GM19025 (cell line): Measurements from ENCODE around the gene BRD4.

ENCODE experiments used
- ATAC-seq: cut with Tn5 transposase; IDR thresholded peaks from one replicate; pipeline ENCODE4 v1.9.1; 2021; ENCODE audit warnings: mild to moderate bottlenecking, low read depth, moderate library complexity; ENCODE audit not compliant: unreplicated experiment

Gene BRD4

GRCh38 chr19:15251749-15252397 is 80.5 kb downstream of the BRD4 start:
- ATAC-seq: no peak

- no peak for ATAC-seq
Observed at GRCh38 chr19:15251010-15251748, 81.2 kb downstream of the BRD4 start.

- no peak for ATAC-seq
Observed at GRCh38 chr19:15250640-15250993, 81.7 kb downstream of the BRD4 start.

DNA sequence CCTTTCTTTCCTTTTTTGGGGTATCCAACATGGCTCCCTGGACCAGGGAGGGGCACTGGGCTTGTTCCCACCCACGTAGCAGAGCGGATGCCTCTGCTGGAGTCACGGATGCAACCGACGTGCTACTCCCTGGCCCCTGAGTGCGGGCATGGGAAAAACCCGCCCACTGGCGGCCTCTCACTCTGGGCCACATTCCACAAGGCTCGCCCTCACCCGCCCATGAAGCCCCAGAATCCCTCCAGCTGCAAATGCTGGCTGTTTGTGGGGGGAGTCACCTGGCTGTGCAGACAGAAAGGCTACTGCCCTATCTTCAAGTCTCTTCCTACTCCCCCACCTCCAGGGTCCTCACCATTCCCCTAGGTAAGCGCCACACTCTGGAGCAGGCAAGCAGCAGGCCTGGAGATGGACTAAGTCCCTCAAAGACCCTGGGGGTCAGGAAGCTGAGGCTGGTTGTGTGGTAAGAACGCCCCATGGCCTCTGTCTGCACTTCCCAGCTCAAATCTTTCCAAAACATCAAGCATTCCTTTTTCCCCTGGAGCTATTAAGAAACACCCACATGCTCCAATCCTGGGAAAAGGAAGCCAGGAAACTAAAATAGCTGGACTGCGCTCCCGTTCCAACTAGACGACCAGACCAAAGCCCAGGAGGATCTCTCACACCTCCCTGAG is 82.2 kb downstream of the BRD4 start:
- no peak for ATAC-seq

- ATAC-seq: no peak
Observed at GRCh38 chr19:15249528-15249874, 82.8 kb downstream of the BRD4 start.

DNA sequence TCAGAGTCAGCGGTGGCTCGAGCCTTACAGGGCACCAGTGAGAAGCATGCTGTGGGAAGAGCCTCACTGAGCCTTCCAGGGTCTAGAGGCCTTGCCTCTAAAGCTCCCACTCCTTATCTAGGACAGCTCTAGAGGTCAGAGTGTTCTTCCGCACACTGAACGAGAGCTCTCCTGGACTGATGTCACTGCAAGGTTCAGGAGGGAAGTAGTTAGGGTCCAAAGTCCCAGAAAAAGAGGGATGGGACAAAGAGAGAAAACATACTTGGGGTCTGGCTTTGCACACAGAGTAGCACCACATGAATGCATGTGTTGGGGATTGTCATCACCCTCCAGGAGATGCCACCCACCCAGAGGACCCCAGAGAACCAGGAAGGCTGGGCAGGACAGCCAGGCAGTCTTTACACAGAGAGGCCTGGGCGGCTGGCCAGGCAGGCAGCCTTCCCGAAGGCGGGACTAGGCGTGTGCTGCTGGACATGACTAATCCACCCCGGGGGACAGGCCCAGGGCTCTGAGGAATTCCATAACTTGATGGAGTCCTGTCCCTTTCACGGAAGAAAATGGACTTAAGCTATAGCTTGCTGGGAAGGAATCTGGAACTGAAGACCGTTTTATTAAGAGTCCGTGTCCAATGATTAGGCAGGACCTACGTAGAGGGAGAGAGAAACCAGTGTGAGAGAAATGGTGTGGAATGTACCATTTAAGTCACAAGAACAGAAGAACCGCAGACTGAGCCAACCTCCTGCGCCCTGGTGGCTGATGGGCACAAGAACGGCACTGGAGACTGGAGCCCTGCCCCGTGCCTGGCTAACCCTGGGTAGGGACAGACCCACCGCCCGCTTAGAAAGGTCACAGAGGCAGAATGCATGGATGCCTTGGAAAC is 83.5 kb downstream of the BRD4 start:
- ATAC-seq: no peak

- ATAC-seq: no peak
Observed at GRCh38 chr19:15248106-15248505, 84.2 kb downstream of the BRD4 start.

- no peak for ATAC-seq
Observed at GRCh38 chr19:15247107-15248014, 85.0 kb downstream of the BRD4 start.

DNA sequence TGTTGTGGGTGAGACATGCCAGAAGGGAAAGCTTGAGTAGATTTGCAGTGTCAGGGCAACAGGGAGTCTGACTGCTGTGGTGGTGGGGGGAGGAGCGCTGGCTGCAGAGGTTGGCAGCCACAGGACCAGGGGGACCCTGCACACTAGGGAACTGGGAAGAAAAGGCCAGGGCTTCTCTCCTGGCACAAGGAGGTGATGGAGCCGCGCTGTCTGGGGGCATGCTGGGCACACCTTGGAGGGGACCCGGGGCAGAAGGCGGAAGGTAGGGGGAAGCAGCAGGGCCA is 86.2 kb downstream of the BRD4 start:
- ATAC-seq: no peak

- ATAC-seq: no peak
Observed at GRCh38 chr19:15245370-15246197, 86.8 kb downstream of the BRD4 start.

GRCh38 chr19:15244808-15245207 is 87.5 kb downstream of the BRD4 start:
- no peak for ATAC-seq

DNA sequence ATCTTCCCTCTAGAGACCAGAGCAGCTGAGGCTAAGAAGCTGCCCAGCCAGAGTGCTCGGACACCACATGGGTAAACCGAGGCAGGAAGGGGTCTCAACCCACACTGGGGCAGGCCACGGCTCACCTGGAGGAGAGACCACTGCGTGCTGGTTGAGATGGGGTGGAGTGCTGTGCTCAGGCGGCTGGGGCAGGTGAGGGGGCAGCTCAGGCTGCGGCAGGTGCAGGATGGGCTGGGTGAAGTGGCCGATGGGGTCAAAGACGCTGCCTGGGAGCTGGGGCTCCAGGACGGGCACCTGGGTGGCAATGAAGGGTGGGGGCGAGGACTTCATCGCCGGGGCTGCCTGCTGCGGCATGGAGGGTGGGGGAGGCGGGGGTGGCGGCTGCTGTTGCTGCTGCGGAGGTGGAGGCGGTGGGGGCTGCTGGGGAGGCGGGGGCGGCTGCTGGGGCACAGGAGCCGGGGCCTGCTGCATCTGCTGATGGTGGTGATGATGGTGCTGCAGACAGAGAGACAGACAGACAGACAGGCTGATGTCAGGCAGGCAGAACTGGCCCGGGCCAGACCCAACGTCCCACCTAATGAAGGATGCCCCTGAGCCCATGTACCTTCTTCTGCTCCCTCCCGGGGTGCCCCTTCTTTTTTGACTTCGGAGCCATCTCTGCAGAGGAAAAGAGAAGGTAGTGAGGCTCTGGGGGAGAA is 88.1 kb downstream of the BRD4 start:
- no peak for ATAC-seq

DNA sequence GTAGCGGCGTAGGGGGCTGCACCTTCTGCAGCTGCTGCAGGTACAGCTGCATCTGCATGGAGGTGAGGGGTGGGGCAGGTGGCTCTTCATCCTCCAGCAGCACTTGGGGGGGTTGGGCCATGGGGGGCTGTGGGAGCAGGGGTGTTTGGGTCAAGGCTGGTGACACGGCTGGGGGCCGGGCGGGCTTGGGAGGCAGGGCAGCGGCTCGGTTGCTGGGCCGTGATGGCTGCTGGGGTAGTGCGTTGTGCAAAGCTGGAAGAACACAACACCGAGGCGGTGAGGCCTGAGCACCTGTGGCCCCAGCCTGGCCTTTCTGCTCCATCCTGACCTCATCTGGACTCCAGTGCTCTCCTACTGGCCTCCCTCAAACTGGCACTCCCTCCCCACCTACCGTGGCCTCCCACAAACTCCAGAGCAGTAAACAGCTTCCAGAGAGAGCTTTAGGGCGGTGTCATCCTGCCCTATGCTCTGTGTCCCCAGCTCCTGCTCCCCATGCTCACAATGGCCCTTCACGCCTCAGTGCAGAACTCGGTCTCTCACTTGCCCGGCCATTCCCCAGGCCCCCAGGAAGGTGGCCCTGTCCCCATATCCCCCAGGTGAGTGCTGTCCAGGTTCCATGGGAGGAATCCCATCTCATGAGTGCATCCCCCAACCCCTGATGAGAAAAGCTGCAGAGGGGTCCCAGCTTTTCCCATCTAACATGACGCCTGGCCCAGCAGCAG is 88.9 kb downstream of the BRD4 start:
- no peak for ATAC-seq

GRCh38 chr19:15241259-15241910 is 91.0 kb downstream of the BRD4 start:
- ATAC-seq: no peak

GRCh38 chr19:15240515-15240914 is 91.8 kb downstream of the BRD4 start:
- ATAC-seq: no peak

GRCh38 chr19:15239337-15239949 is 92.9 kb downstream of the BRD4 start:
- no peak for ATAC-seq

DNA sequence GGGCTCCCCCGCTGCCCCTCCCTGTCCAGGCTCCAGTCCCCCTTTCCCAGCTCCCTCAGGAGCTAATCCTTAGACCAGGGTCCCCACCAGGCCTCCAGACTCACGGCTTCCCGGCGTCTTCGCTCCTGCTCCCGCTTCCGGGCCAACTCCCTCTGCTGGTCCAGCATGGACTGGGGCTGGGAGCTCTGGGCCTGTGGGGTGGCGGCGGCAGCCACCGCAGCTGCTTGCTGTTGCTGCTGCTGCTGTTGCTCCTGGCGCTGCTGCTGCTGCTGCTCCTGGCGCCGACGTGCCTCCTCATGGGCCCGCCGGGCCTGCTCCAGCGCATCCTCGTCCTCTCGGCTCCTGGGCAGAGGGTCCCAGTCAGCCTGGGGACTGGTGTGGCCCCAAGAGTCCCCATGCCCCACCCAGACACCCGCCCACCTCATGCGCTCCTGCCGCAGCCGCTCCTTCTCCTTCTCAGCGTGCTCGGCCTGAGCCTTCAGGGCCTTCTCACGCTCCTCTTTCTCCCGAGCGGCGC is 93.6 kb downstream of the BRD4 start:
- ATAC-seq: no peak
